ENCODE data around the gene PHACTR3. TPM values are rescaled to one million over a fixed set of nuclear protein-coding genes. Genes with fewer than 3 reads are reported as not detected.

PHACTR3 gene
- total and polyA plus RNA-seq, 4 donors: 0.14 to 0.42 (median 0.17) TPM

- Histone ChIP-seq H3K9me3 (ENCODE audit: control insufficient read depth in 4 of 4, low read length in 3 of 4) (peaks cover 0 to 1% (median 0%) of the 10 kb centered on the region in 4 donors), H3K27me3 (ENCODE audit: control insufficient read depth in 4 of 4, insufficient read depth in 4 of 4, low read length in 3 of 4) (peaks cover 0 to 3% (median 0%) of the 10 kb centered on the region in 4 donors), H3K27ac (ENCODE audit: low read depth in 1 of 2, low read length in 2 of 2) (no peak overlapping the region), H3K4me1 (ENCODE audit: control insufficient read depth in 4 of 4, insufficient read depth in 4 of 4, low read length in 3 of 4) (no peaks in the 10 kb centered on the region), H3K36me3 (ENCODE audit: control insufficient read depth in 4 of 4, insufficient read depth in 3 of 4, low read depth in 1 of 4, low read length in 3 of 4) (no peaks in the 10 kb centered on the region), H3K9ac (ENCODE audit: low read depth in 1 of 2, low read length in 2 of 2) (no peak overlapping the region), H3K4me3 (ENCODE audit: low read depth in 1 of 3, low read length in 3 of 3) (no peak overlapping the region)
- no peak for DNase-seq (ENCODE audit: low spot score)
- 78% methylated on average over 9 of the region's 9 CpGs for WGBS
- TF ChIP-seq HNF4A (conservative IDR thresholded peaks at IDR 0.05): no peak
- TF ChIP-seq MAX (IDR thresholded peaks at IDR 0.05): no peak
- TF ChIP-seq RXRA (IDR thresholded peaks at IDR 0.05): no peak
- TF ChIP-seq HNF4G (IDR thresholded peaks at IDR 0.05): no peak
- no peak for TF ChIP-seq FOXA2 (IDR thresholded peaks at IDR 0.05)
- no peak for TF ChIP-seq CTCF (IDR thresholded peaks at IDR 0.05; ENCODE audit: low read depth, low read length, missing input control)
- TF ChIP-seq ATF3 (IDR thresholded peaks at IDR 0.05): no peak
- no peak for TF ChIP-seq GABPA (IDR thresholded peaks at IDR 0.05 in 1 of 2, conservative IDR thresholded peaks at IDR 0.05 in 1 of 2)
- no peak for TF ChIP-seq EGR1 (IDR thresholded peaks at IDR 0.05; ENCODE audit: low read depth in 2 of 2)
- no peak for TF ChIP-seq FOXA1 (IDR thresholded peaks at IDR 0.05)
- TF ChIP-seq TAF1 (conservative IDR thresholded peaks at IDR 0.05): no peak
- TF ChIP-seq REST (IDR thresholded peaks at IDR 0.05): no peak
- no peak for TF ChIP-seq YY1 (IDR thresholded peaks at IDR 0.05)
- TF ChIP-seq ZBTB33 (IDR thresholded peaks at IDR 0.05): no peak
- TF ChIP-seq NR2F2 (IDR thresholded peaks at IDR 0.05): no peak
- TF ChIP-seq JUND (IDR thresholded peaks at IDR 0.05): no peak
- no peak for TF ChIP-seq RAD21 (IDR thresholded peaks at IDR 0.05)
- TF ChIP-seq SP1 (IDR thresholded peaks at IDR 0.05): no peak
These were observed 18.2 kb downstream of the PHACTR3 start for GRCh38 chr20:59622496-59622895.

Measured in liver (tissue), 9 donors.